H1 (cell line): ENCODE results near the gene SLC4A9. TPM values are rescaled to one million over a fixed set of nuclear protein-coding genes. Genes with fewer than 3 reads are reported as not detected.

Experiments
- CTCF ChIA-PET: fragments of 300-600 bp; sonication (Branson Sonifier 250); formaldehyde crosslinking; loops from one replicate; lab custom pipeline; 2021; ENCODE audit not compliant: partially characterized antibody; lab: Charles Lee
- POLR2A ChIA-PET: fragments of 300-600 bp; sonication (Branson Sonifier 250); formaldehyde crosslinking; loops from one replicate; lab custom pipeline; 2021; ENCODE audit warnings: inconsistent platforms; ENCODE audit not compliant: partially characterized antibody; lab: Charles Lee
- DNase-seq, 2 experiments: peaks; one replicate each; pipeline versions ENCODE4 v3.0.0 to v3.0.0-alpha.2; 2010 to 2022; ENCODE audit warnings: low spot score in 2 of 2, low read depth in 1 of 2, mixed read lengths in 1 of 2
- FAIRE-seq: peaks from 2 replicates; lab custom pipeline; 2011; peaks lifted over from hg19 to GRCh38; lab: Jason Lieb, UNC
- H2AFZ ChIP-seq: 2 replicates; pipeline ENCODE4 v1.8.1; 2012; ENCODE audit warnings: low read length, inconsistent platforms
- H2AK5ac ChIP-seq: 2 replicates; pipeline ENCODE4 v1.6.1; 2013; ENCODE audit warnings: low read depth, low read length
- H2BK120ac ChIP-seq: replicated peaks from 2 replicates; pipeline ENCODE3; 2013; ENCODE audit warnings: low read depth, low read length, inconsistent platforms
- H2BK12ac ChIP-seq: 2 replicates; pipeline ENCODE4 v1.6.1; 2013; ENCODE audit warnings: low read depth, low read length
- H2BK15ac ChIP-seq: 2 replicates; pipeline ENCODE4 v1.6.1; 2013; ENCODE audit warnings: low read length
- H2BK20ac ChIP-seq: 2 replicates; pipeline ENCODE4 v1.6.1; 2013; ENCODE audit warnings: low read length
- H2BK5ac ChIP-seq: 2 replicates; pipeline ENCODE4 v1.6.1; 2013; ENCODE audit warnings: low read depth, low read length
- H3K14ac ChIP-seq: 2 replicates; pipeline ENCODE4 v1.6.1; 2013; ENCODE audit warnings: inconsistent platforms; ENCODE audit not compliant: insufficient read length
- H3K18ac ChIP-seq: 2 replicates; pipeline ENCODE4 v1.6.1; 2013; ENCODE audit warnings: low read length; ENCODE audit errors: extremely low read depth
- H3K23ac ChIP-seq: 2 replicates; pipeline ENCODE4 v1.6.1; 2013; ENCODE audit warnings: inconsistent platforms; ENCODE audit not compliant: insufficient read length
- H3K23me2 ChIP-seq: 2 replicates; pipeline ENCODE4 v1.6.1; 2013; ENCODE audit warnings: low read depth, low read length
- H3K27ac ChIP-seq: 2 replicates; pipeline ENCODE4 v1.6.1; 2011; ENCODE audit warnings: low read depth, low read length, inconsistent platforms
- H3K27me3 ChIP-seq, 4 experiments: replicated peaks in 1 of 4; 1 replicate in 1 of 4; 2 replicates in 3 of 4; pipeline versions ENCODE4 v1.6.1 to v1.8.1; 2011 to 2013; ENCODE audit warnings: low read length in 3 of 4, mild to moderate bottlenecking in 3 of 4, inconsistent platforms in 2 of 4, mixed read lengths in 2 of 4, moderate library complexity in 1 of 4; ENCODE audit not compliant: control insufficient read depth in 3 of 4, insufficient read depth in 3 of 4; ENCODE audit errors: extremely low read depth in 1 of 4
- H3K36me3 ChIP-seq, 4 experiments: 2 replicates each; pipeline versions ENCODE4 v1.6.1 to v1.8.1; 2011 to 2013; ENCODE audit warnings: mild to moderate bottlenecking in 4 of 4, low read length in 3 of 4, moderate library complexity in 2 of 4, control low read depth in 1 of 4, inconsistent platforms in 1 of 4; ENCODE audit not compliant: insufficient read depth in 4 of 4, control insufficient read depth in 2 of 4
- H3K4ac ChIP-seq: replicated peaks from 2 replicates; pipeline ENCODE3; 2013; ENCODE audit warnings: low read length, low read depth, mixed read lengths, inconsistent platforms; ENCODE audit not compliant: insufficient read length
- H3K4me1 ChIP-seq, 4 experiments: replicated peaks in 1 of 4; 1 replicate in 1 of 4; 2 replicates in 3 of 4; pipeline versions ENCODE4 v1.6.1 to v1.8.1; 2011 to 2013; ENCODE audit warnings: low read length in 3 of 4, inconsistent platforms in 2 of 4, mixed read lengths in 1 of 4; ENCODE audit not compliant: insufficient read depth in 4 of 4, control insufficient read depth in 3 of 4
- H3K4me2 ChIP-seq, 2 experiments: 2 replicates each; pipeline versions ENCODE4 v1.6.1 to v1.8.1; 2011 to 2013; ENCODE audit warnings: low read depth in 2 of 2, low read length in 2 of 2, control low read depth in 1 of 2, inconsistent platforms in 1 of 2, mild to moderate bottlenecking in 1 of 2; ENCODE audit not compliant: insufficient read depth in 1 of 2
- H3K4me3 ChIP-seq, 4 experiments: fragments of 200-600, 300-600 bp in 1 of 4; sonication (generic), shearing (Covaris generic), sonication (Bioruptor Twin) in 1 of 4; 2 replicates each; pipeline versions ENCODE4 v1.5.1 to v1.8.1; 2011 to 2016; ENCODE audit warnings: low read length in 4 of 4, low read depth in 3 of 4, control low read depth in 2 of 4, inconsistent platforms in 2 of 4, mild to moderate bottlenecking in 2 of 4, mixed read lengths in 1 of 4, moderate library complexity in 1 of 4; ENCODE audit not compliant: insufficient read depth in 2 of 4; ENCODE audit errors: extremely low read depth in 1 of 4
- H3K56ac ChIP-seq: replicated peaks from 2 replicates; pipeline ENCODE3; 2013; ENCODE audit warnings: low read depth, mild to moderate bottlenecking, mixed read lengths, low read length, inconsistent platforms; ENCODE audit not compliant: insufficient read length
- H3K79me1 ChIP-seq: 2 replicates; pipeline ENCODE4 v1.6.1; 2013; ENCODE audit warnings: low read depth, low read length, control low read depth
- H3K79me2 ChIP-seq, 2 experiments: 2 replicates each; pipeline versions ENCODE4 v1.6.1 to v1.8.1; 2012 to 2013; ENCODE audit warnings: low read length in 2 of 2, mild to moderate bottlenecking in 2 of 2, inconsistent platforms in 1 of 2; ENCODE audit not compliant: insufficient read depth in 2 of 2, control insufficient read depth in 1 of 2
- H3K9ac ChIP-seq, 4 experiments: replicated peaks in 1 of 4; 1 replicate in 1 of 4; 2 replicates in 3 of 4; pipeline versions ENCODE4 v1.6.1 to v1.8.1; 2011 to 2013; ENCODE audit warnings: low read depth in 3 of 4, low read length in 3 of 4, control low read depth in 2 of 4, mild to moderate bottlenecking in 2 of 4, moderate library complexity in 2 of 4, inconsistent platforms in 1 of 4; ENCODE audit errors: extremely low read depth in 1 of 4
- H3K9me3 ChIP-seq, 2 experiments: 2 replicates each; pipeline versions ENCODE4 v1.6.1 to v1.8.1; 2012 to 2013; ENCODE audit warnings: mild to moderate bottlenecking in 2 of 2, moderate library complexity in 2 of 2, control low read depth in 1 of 2, inconsistent platforms in 1 of 2, low read depth in 1 of 2, low read length in 1 of 2, mixed read lengths in 1 of 2; ENCODE audit not compliant: insufficient read depth in 2 of 2
- H4K20me1 ChIP-seq, 2 experiments: replicated peaks in 1 of 2; 2 replicates each; pipeline versions ENCODE3 to v1.8.1; 2011 to 2013; ENCODE audit warnings: inconsistent platforms in 2 of 2, low read length in 2 of 2, mild to moderate bottlenecking in 1 of 2; ENCODE audit not compliant: insufficient read depth in 2 of 2, control insufficient read depth in 1 of 2
- H4K5ac ChIP-seq: 2 replicates; pipeline ENCODE4 v1.6.1; 2013; ENCODE audit warnings: low read length, low read depth, mixed read lengths, inconsistent platforms; ENCODE audit not compliant: insufficient read length
- H4K8ac ChIP-seq: 2 replicates; pipeline ENCODE4 v1.8.0; 2013; ENCODE audit warnings: mild to moderate bottlenecking, moderate library complexity, low read length, inconsistent platforms; ENCODE audit not compliant: insufficient read depth; ENCODE audit errors: extremely low read depth
- H4K91ac ChIP-seq: replicated peaks from 2 replicates; pipeline ENCODE3; 2013; ENCODE audit warnings: low read length, mixed read lengths, inconsistent platforms; ENCODE audit not compliant: insufficient read length
- CEBPB ChIP-seq: IDR thresholded peaks from 2 replicates; pipeline ENCODE4 v1.6.1; 2012; ENCODE audit warnings: low read depth, low read length
- GTF2F1 ChIP-seq: IDR thresholded peaks from 2 replicates; pipeline ENCODE4 v1.6.1; 2012; ENCODE audit warnings: low read depth, low read length, improper control_type of control experiment, borderline replicate concordance
- polyA plus RNA-seq, 7 experiments: library from polyadenylated mRNA; depleted of rRNA in 3 of 7; stranded (reverse) in 5 of 7; unstranded in 2 of 7; fragments of >200 nt in 5 of 7; fragments of 200-250 nt in 2 of 7; gene quantifications; 1 replicate in 5 of 7; 2 replicates in 1 of 7; 4 replicates in 1 of 7; pipeline versions ENCODE4 v1.2.1 to v1.2.3, GENCODE V29; 2011 to 2013; ENCODE audit warnings: missing spikeins in 2 of 7, mixed read lengths in 2 of 7
- total RNA-seq: library from RNA; stranded (reverse); fragmentation: NEBNext Ultra II Directional; extraction: Animal tissue kit (Norgen Biotek cat#: 25700); gene quantifications from 2 replicates; pipeline ENCODE4 v1.2.1, GENCODE V29; 2021

Gene SLC4A9
- total and polyA plus RNA-seq, 2 of the 8 experiments (the other 6 are each of a cell fraction or from before 2014, with no cell fraction given), result 0.15 to 0.28 TPM

- no peak overlapping the region for H3K18ac ChIP-seq
- H3K9me3 ChIP-seq, result no peaks in the 10 kb centered on the region
- no peak overlapping the region for H2AFZ ChIP-seq
- no peak overlapping the region for H3K14ac ChIP-seq
- no peak overlapping the region for H3K9ac ChIP-seq
- H3K56ac ChIP-seq, result no peak overlapping the region
- no peak overlapping the region for H3K4ac ChIP-seq
- H2AK5ac ChIP-seq, result no peak overlapping the region
- no peak overlapping the region for H3K27ac ChIP-seq
- H4K8ac ChIP-seq, result no peak overlapping the region
- POLR2A ChIA-PET, result interaction anchor here (1.4 kb wide), 1 partner anchor 25 kb away, joined by 4 read pairs; no protein-coding TSS in a partner anchor
- CTCF ChIA-PET, result no interaction called here
- H3K23me2 ChIP-seq, result peaks cover 4% of the 10 kb centered on the region
- H3K23ac ChIP-seq, result no peak overlapping the region
- no peaks in the 10 kb centered on the region for H3K79me1 ChIP-seq
- peak overlapping the region in 1 of 2 experiments; percentile 41; a peak in 1 of 4 replicates for H3K4me2 ChIP-seq
- no peaks in the 10 kb centered on the region for H3K27me3 ChIP-seq
- FAIRE-seq, result no peak
- H2BK15ac ChIP-seq, result no peak overlapping the region
- peaks cover 0 to 6% (median 4%) of the 10 kb centered on the region in 4 experiments; a peak in 5 of 7 replicates for H3K4me1 ChIP-seq
- H4K5ac ChIP-seq, result no peak overlapping the region
- H3K36me3 ChIP-seq, result no peaks in the 10 kb centered on the region
- H3K4me3 ChIP-seq, result peak overlapping the region in 1 of 4 experiments; percentile 31; a peak in 1 of 8 replicates
- H2BK5ac ChIP-seq, result no peak overlapping the region
- H4K91ac ChIP-seq, result no peak overlapping the region
- H2BK120ac ChIP-seq, result no peak overlapping the region
- H4K20me1 ChIP-seq, result peaks cover 2 to 6% of the 10 kb centered on the region in 2 experiments
- H2BK20ac ChIP-seq, result no peak overlapping the region
- TF ChIP-seq CEBPB (peak; percentile 75), GTF2F1 (no peak)
- TF ChIP-seq, all 59 proteins: peak for 1
- no peak for DNase-seq
- no peak overlapping the region for H2BK12ac ChIP-seq
- H3K79me2 ChIP-seq, result peaks cover 13 to 23% of the 10 kb centered on the region in 2 experiments
Observed at GRCh38 chr5:140398379-140398811, 38.4 kb downstream of the SLC4A9 start.
